ENCODE results near the gene TIMD4. TPM values are rescaled to one million over a fixed set of nuclear protein-coding genes. Genes with fewer than 3 reads are reported as not detected.

Gene TIMD4
- total and polyA plus RNA-seq, 2 of the 13 experiments (the other 11 are each of a cell fraction or from before 2014, with no cell fraction given), result 0.50 TPM; not detected in 1

DNA sequence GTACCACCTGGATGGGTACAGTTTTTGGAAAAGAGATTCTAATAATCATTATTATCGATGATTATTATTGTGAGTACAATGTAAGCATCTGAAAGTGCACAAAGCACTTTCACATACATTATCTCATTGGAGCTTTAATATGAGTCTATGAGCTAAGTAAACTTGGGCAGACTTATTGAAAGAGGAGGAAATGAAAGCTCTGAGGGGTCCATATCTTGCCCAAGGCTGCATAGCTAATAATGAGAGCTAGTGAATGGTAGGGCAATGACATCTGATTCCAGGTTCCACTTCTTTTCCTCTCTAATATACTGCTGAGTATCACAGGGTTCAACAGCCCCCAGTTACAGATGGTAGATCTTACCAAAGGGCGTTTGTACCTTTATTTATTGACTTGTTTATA is 26.1 kb downstream of the TIMD4 start:
- no peaks in the 10 kb centered on the region for H4K20me1 ChIP-seq (ENCODE audit: insufficient read depth, low read length)
- no peaks in the 10 kb centered on the region for H3K36me3 ChIP-seq (replicated peaks in 1 of 2; ENCODE audit: control insufficient read depth in 1 of 2, insufficient read depth in 2 of 2, low read length in 2 of 2)
- intact Hi-C loops (cut with micrococcal nuclease; ENCODE audit: unreplicated experiment) (loop anchor here (5.0 to 10.0 kb wide), 2 partner anchors 195 to 992 kb away; no protein-coding TSS in a partner anchor), in situ Hi-C loops (cut with HindIII; ENCODE audit: extremely low pct_ligation_motif_present, low pct_unique_long_range_greater_than_20kb) (no loop called here)
- no TSS peak for BruUV-seq (replicated peaks)
- WGBS (ENCODE audit: low lambda C conversion rate), result 97% methylated on average over 1 of the region's 2 CpGs
- TF ChIP-seq, protein P1, sequence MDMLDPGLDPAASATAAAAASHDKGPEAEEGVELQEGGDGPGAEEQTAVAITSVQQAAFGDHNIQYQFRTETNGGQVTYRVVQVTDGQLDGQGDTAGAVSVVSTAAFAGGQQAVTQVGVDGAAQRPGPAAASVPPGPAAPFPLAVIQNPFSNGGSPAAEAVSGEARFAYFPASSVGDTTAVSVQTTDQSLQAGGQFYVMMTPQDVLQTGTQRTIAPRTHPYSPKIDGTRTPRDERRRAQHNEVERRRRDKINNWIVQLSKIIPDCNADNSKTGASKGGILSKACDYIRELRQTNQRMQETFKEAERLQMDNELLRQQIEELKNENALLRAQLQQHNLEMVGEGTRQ (IDR thresholded peaks at IDR 0.05; ENCODE audit: low read depth, low read length), result no peak
- TF ChIP-seq, protein P1 (CRISPR knock-in tag; IDR thresholded peaks at IDR 0.05; ENCODE audit: borderline replicate concordance), result no peak
- no peak for TF ChIP-seq ZNF343 (CRISPR knock-in tag; IDR thresholded peaks at IDR 0.05)
- TF ChIP-seq PAX8 (CRISPR knock-in tag; IDR thresholded peaks at IDR 0.05; ENCODE audit: borderline replicate concordance), result no peak
- no peak for TF ChIP-seq ZNF83 (CRISPR knock-in tag; IDR thresholded peaks at IDR 0.05; ENCODE audit: borderline replicate concordance)
- H3K4me3 ChIP-seq (replicated peaks in 1 of 3; ENCODE audit: insufficient read depth in 1 of 3, low read depth in 2 of 3, low read length in 3 of 3), result no peak overlapping the region
- CTCF ChIA-PET (ENCODE audit: low intra/inter-chr PET ratio, low total read pairs), result no interaction called here
- H3K4me1 ChIP-seq (ENCODE audit: insufficient read depth, low read length), result peaks cover 13% of the 10 kb centered on the region
- POLR2A ChIA-PET, result no interaction called here
- no peak for FAIRE-seq
- DNase-seq (ENCODE audit: low spot score), result no peak
- H2AFZ ChIP-seq (ENCODE audit: low read length), result no peak overlapping the region
- no peak for ATAC-seq
- no peaks in the 10 kb centered on the region; a peak in 1 of 5 replicates for H3K27me3 ChIP-seq (ENCODE audit: control insufficient read depth in 1 of 2, insufficient read depth in 2 of 2, low read length in 2 of 2)
- no peak overlapping the region for H3K9ac ChIP-seq (ENCODE audit: insufficient read depth, low read depth, low read length)
- no peak overlapping the region for H3K4me2 ChIP-seq (ENCODE audit: low read depth, low read length)
- H3K79me2 ChIP-seq (ENCODE audit: insufficient read depth, low read length), result no peaks in the 10 kb centered on the region
- H3K27ac ChIP-seq (ENCODE audit: extremely low read length, insufficient read depth, low read length), result no peak overlapping the region
- no peaks in the 10 kb centered on the region for H3K9me3 ChIP-seq (ENCODE audit: low read length)
